ENCODE results near the gene FAM78B. TPM values are rescaled to one million over a fixed set of nuclear protein-coding genes. Genes with fewer than 3 reads are reported as not detected.

FAM78B gene
- total and polyA plus RNA-seq, 2 experiments from 2014 or later, result 0.77 TPM; not detected in 1

- H3K9me2 ChIP-seq (replicated peaks; ENCODE audit: insufficient read depth), result no peaks in the 10 kb centered on the region
- no peak overlapping the region for H3K27ac ChIP-seq
- H3K4me2 ChIP-seq, result no peak overlapping the region
- H4K20me1 ChIP-seq (ENCODE audit: insufficient read depth, poor library complexity, severe bottlenecking), result no peaks in the 10 kb centered on the region
- no peaks in the 10 kb centered on the region for H3K9me3 ChIP-seq (ENCODE audit: low read depth)
- TF ChIP-seq EZH2 (IDR thresholded peaks at IDR 0.05; ENCODE audit: borderline replicate concordance) (no peak), EZH2phosphoT487 (IDR thresholded peaks at IDR 0.05; ENCODE audit: low read depth, severe bottlenecking, unreplicated experiment) (no peak), CTCF (IDR thresholded peaks at IDR 0.05; ENCODE audit: poor library complexity) (no peak)
- no peaks in the 10 kb centered on the region for H3K36me3 ChIP-seq (replicated peaks; ENCODE audit: insufficient read depth, low read depth)
- H2AFZ ChIP-seq, result no peak overlapping the region
- WGBS (ENCODE audit: low lambda C conversion rate, missing lambda C conversion rate), result 78% methylated on average over 1 of the region's 1 CpG
- H3K79me2 ChIP-seq, result no peaks in the 10 kb centered on the region
- H3K27me3 ChIP-seq, result no peaks in the 10 kb centered on the region
- no peak for DNase-seq (ENCODE audit: low spot score)
- H3K4me3 ChIP-seq, result no peak overlapping the region
- no peaks in the 10 kb centered on the region for H3K4me1 ChIP-seq (ENCODE audit: insufficient read depth)
Measured at GRCh38 chr1:166127003-166127402, 39.8 kb downstream of the FAM78B start.

- WGBS (ENCODE audit: low lambda C conversion rate, missing lambda C conversion rate), result 68% methylated on average over 8 of the region's 8 CpGs
Measured at GRCh38 chr1:166122873-166123466, 43.8 kb downstream of the FAM78B start.

GRCh38 chr1:166121010-166121409 is 45.8 kb downstream of the FAM78B start:
- WGBS (ENCODE audit: low lambda C conversion rate, missing lambda C conversion rate), result 84% methylated on average over 4 of the region's 4 CpGs
- Histone ChIP-seq H3K4me3 (no peak overlapping the region), H3K27ac (no peak overlapping the region), H3K27me3 (no peaks in the 10 kb centered on the region), H3K4me2 (no peak overlapping the region), H2AFZ (no peak overlapping the region), H3K9me2 (replicated peaks; ENCODE audit: insufficient read depth) (no peaks in the 10 kb centered on the region), H3K79me2 (no peaks in the 10 kb centered on the region), H3K36me3 (replicated peaks; ENCODE audit: insufficient read depth, low read depth) (no peaks in the 10 kb centered on the region), H3K4me1 (ENCODE audit: insufficient read depth) (no peaks in the 10 kb centered on the region), H4K20me1 (ENCODE audit: insufficient read depth, poor library complexity, severe bottlenecking) (no peaks in the 10 kb centered on the region), H3K9me3 (ENCODE audit: low read depth) (no peaks in the 10 kb centered on the region)
- DNase-seq (ENCODE audit: low spot score), result no peak
- no peak for TF ChIP-seq EZH2phosphoT487 (IDR thresholded peaks at IDR 0.05; ENCODE audit: low read depth, severe bottlenecking, unreplicated experiment)

More at GRCh38 chr1:166122873-166123466, 43.8 kb downstream of the FAM78B start:
- no peaks in the 10 kb centered on the region for H3K79me2 ChIP-seq
- no peaks in the 10 kb centered on the region for H3K9me3 ChIP-seq (ENCODE audit: low read depth)
- no peak overlapping the region for H3K27ac ChIP-seq
- no peaks in the 10 kb centered on the region for H3K27me3 ChIP-seq
- no peaks in the 10 kb centered on the region for H4K20me1 ChIP-seq (ENCODE audit: insufficient read depth, poor library complexity, severe bottlenecking)
- DNase-seq (ENCODE audit: low spot score), result no peak
- H3K4me1 ChIP-seq (ENCODE audit: insufficient read depth), result no peaks in the 10 kb centered on the region
- no peak for TF ChIP-seq EZH2phosphoT487 (IDR thresholded peaks at IDR 0.05; ENCODE audit: low read depth, severe bottlenecking, unreplicated experiment)
- TF ChIP-seq EZH2 (IDR thresholded peaks at IDR 0.05; ENCODE audit: borderline replicate concordance), result no peak
- TF ChIP-seq CTCF (IDR thresholded peaks at IDR 0.05; ENCODE audit: poor library complexity), result no peak
- H2AFZ ChIP-seq, result no peak overlapping the region
- H3K36me3 ChIP-seq (replicated peaks; ENCODE audit: insufficient read depth, low read depth), result no peaks in the 10 kb centered on the region
- H3K4me2 ChIP-seq, result no peak overlapping the region
- no peaks in the 10 kb centered on the region for H3K9me2 ChIP-seq (replicated peaks; ENCODE audit: insufficient read depth)
- H3K4me3 ChIP-seq, result no peak overlapping the region

- H3K79me2 ChIP-seq, result no peaks in the 10 kb centered on the region
- H3K4me1 ChIP-seq (ENCODE audit: insufficient read depth), result no peaks in the 10 kb centered on the region
- no peaks in the 10 kb centered on the region for H3K27me3 ChIP-seq
- no peak overlapping the region for H3K4me2 ChIP-seq
- DNase-seq (ENCODE audit: low spot score), result no peak
- H3K9me3 ChIP-seq (ENCODE audit: low read depth), result no peaks in the 10 kb centered on the region
- H3K27ac ChIP-seq, result no peak overlapping the region
- TF ChIP-seq EZH2 (IDR thresholded peaks at IDR 0.05; ENCODE audit: borderline replicate concordance) (no peak), EZH2phosphoT487 (IDR thresholded peaks at IDR 0.05; ENCODE audit: low read depth, severe bottlenecking, unreplicated experiment) (no peak), CTCF (IDR thresholded peaks at IDR 0.05; ENCODE audit: poor library complexity) (no peak)
- H3K4me3 ChIP-seq, result no peak overlapping the region
- WGBS (ENCODE audit: low lambda C conversion rate, missing lambda C conversion rate), result 91% methylated on average over 8 of the region's 8 CpGs
- H3K9me2 ChIP-seq (replicated peaks; ENCODE audit: insufficient read depth), result no peaks in the 10 kb centered on the region
- no peaks in the 10 kb centered on the region for H3K36me3 ChIP-seq (replicated peaks; ENCODE audit: insufficient read depth, low read depth)
- H4K20me1 ChIP-seq (ENCODE audit: insufficient read depth, poor library complexity, severe bottlenecking), result no peaks in the 10 kb centered on the region
- no peak overlapping the region for H2AFZ ChIP-seq
Measured at GRCh38 chr1:166120281-166120680, 46.5 kb downstream of the FAM78B start.
